Colonic mucosa (tissue), 4 donors: Measurements from ENCODE around the gene USHBP1. TPM values are rescaled to one million over a fixed set of nuclear protein-coding genes. Genes with fewer than 3 reads are reported as not detected.
"Not testable (repeated sequence)": the region's sequence is repeated elsewhere in the genome, so short reads cannot be mapped to it uniquely, and the experiment has no call there.

Experiments used
- DNase-seq: peaks from one replicate; pipeline ENCODE4 v3.0.0-alpha.2; 2020
- H3K27ac ChIP-seq: fragments of 200-600 bp; one replicate; pipeline ENCODE4 v1.8.0; 2021
- H3K27me3 ChIP-seq: fragments of 200-600 bp; one replicate; pipeline ENCODE4 v1.8.0; 2021
- H3K36me3 ChIP-seq: fragments of 200-600 bp; one replicate; pipeline ENCODE4 v1.8.0; 2021
- H3K4me1 ChIP-seq: fragments of 200-600 bp; one replicate; pipeline ENCODE4 v1.8.0; 2021; ENCODE audit warnings: mild to moderate bottlenecking
- H3K4me3 ChIP-seq: fragments of 200-600 bp; one replicate; pipeline ENCODE4 v1.8.0; 2021
- H3K9ac ChIP-seq, 2 donors: one replicate each; pipeline ENCODE4 v1.7.0; 2013; ENCODE audit warnings: control low read depth in 2 of 2, low read depth in 2 of 2, low read length in 2 of 2
- H3K9me3 ChIP-seq: fragments of 200-600 bp; one replicate; pipeline ENCODE4 v1.8.0; 2021
- intact Hi-C: fragments of 100-400 bp; cut with DNase I; formaldehyde crosslinking; loops from one replicate; pipeline ENCODE4 v1.14.1; 2022
- total RNA-seq, 2 donors: library from RNA; stranded (reverse); fragmentation: NEBNext Ultra II Directional in 1 of 2; extraction: Animal tissue kit (Norgen Biotek cat#: 25700) in 1 of 2; gene quantifications; one replicate each; pipeline ENCODE4 v1.2.1, GENCODE V29; 2021
- TF ChIP-seq, protein P1 (sequence below): fragments of 200-600 bp; IDR thresholded peaks from one replicate; pipeline ENCODE4 v1.8.0; 2022; ENCODE audit warnings: antibody characterized with exemption, mild to moderate bottlenecking
- donor health status: healthy.
- donor health status: DM: no; HTN: no; CAD: no.
- donor health status: DM: no; HTN: no; CAD: no.

Gene USHBP1
- total RNA-seq, 2 donors from 2014 or later = 1.1 to 1.3 TPM

- Histone ChIP-seq H3K27me3 (no peaks in the 10 kb centered on the region), H3K36me3 (no peaks in the 10 kb centered on the region), H3K4me1 (no peaks in the 10 kb centered on the region), H3K27ac (no peak overlapping the region), H3K9me3 (no peaks in the 10 kb centered on the region), H3K9ac (no peak overlapping the region), H3K4me3 (no peak overlapping the region)
- TF ChIP-seq, protein P1, sequence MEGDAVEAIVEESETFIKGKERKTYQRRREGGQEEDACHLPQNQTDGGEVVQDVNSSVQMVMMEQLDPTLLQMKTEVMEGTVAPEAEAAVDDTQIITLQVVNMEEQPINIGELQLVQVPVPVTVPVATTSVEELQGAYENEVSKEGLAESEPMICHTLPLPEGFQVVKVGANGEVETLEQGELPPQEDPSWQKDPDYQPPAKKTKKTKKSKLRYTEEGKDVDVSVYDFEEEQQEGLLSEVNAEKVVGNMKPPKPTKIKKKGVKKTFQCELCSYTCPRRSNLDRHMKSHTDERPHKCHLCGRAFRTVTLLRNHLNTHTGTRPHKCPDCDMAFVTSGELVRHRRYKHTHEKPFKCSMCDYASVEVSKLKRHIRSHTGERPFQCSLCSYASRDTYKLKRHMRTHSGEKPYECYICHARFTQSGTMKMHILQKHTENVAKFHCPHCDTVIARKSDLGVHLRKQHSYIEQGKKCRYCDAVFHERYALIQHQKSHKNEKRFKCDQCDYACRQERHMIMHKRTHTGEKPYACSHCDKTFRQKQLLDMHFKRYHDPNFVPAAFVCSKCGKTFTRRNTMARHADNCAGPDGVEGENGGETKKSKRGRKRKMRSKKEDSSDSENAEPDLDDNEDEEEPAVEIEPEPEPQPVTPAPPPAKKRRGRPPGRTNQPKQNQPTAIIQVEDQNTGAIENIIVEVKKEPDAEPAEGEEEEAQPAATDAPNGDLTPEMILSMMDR = no peak
- intact Hi-C loops = no loop called here
- no peak for DNase-seq
Measured at GRCh38 chr19:17275441-17276175, 11.1 kb upstream of the USHBP1 start.

- H3K27ac ChIP-seq, H3K9ac ChIP-seq, H3K9me3 ChIP-seq, intact Hi-C loops, H3K36me3 ChIP-seq, H3K4me1 ChIP-seq, DNase-seq, H3K4me3 ChIP-seq, H3K27me3 ChIP-seq: not testable (repeated sequence)
Measured at GRCh38 chr19:17274892-17275291, 10.3 kb upstream of the USHBP1 start.

DNA sequence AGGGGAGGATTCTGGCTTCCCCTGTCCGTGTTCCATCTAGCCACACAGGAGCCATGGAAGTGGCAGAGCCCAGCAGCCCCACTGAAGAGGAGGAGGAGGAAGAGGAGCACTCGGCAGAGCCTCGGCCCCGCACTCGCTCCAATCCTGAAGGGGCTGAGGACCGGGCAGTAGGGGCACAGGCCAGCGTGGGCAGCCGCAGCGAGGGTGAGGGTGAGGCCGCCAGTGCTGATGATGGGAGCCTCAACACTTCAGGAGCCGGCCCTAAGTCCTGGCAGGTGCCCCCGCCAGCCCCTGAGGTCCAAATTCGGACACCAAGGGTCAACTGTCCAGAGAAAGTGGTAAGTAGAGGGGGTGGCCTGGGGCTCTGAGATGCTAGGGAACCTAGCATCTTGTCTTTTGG lies 4.2 kb upstream of the USHBP1 start:
- no peak overlapping the region for H3K4me3 ChIP-seq
- H3K9ac ChIP-seq = no peak overlapping the region
- DNase-seq = no peak
- H3K27ac ChIP-seq = no peak overlapping the region
- H3K27me3 ChIP-seq = no peaks in the 10 kb centered on the region
- H3K36me3 ChIP-seq = no peaks in the 10 kb centered on the region
- intact Hi-C loops = no loop called here
- H3K4me1 ChIP-seq = no peaks in the 10 kb centered on the region
- TF ChIP-seq, protein P1 = no peak
- H3K9me3 ChIP-seq = no peaks in the 10 kb centered on the region

DNA sequence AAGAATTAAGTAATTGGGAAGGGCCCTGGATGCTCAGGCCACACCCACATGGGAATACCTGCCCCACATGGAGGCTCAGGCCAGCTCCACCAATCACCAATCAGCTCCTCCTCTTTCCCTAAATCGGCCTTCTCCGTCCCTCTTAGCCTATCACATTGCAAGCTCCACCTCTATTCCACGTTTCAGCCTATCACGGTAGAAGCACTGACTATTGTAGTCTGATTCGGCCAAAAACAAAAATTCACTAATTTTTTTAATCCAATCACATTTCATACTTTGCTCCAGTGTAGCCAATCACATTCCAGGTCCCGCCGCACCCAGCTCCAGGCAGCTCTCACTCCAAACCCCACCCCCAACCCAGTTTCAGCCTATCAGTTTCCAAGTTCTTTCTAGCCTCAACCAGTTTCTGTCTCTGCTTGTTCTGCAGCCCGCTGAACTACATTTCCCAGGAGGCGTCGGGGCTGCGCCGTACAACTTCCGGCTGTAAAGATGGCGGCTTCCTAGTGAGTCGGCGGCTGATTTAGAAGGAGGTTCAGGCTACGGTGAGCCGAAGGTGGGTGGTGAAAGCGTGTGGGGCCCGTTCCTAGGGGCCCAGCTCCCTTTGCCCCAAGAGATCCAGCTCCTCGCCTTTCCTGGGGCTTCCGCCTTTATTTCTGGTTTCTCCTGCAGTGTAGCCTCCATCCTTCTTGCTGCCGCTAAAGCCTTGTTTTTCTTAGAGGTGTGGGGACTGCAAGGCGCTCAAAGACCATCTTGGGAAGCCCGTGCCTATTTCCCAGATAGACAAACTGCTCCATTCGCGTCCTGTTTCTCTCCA lies 2.6 kb upstream of the USHBP1 start, which contains the start of gene BABAM1:
Gene BABAM1 (plus strand): TSS at position 469 of the 814 bp plus-strand sequence. CDS start 1,364 bp downstream, outside the sequence.
- TF ChIP-seq, protein P1 = no peak
- intact Hi-C loops = no loop called here
- no peaks in the 10 kb centered on the region for H3K4me1 ChIP-seq
- peak; percentile 98 for DNase-seq
- H3K27ac ChIP-seq = peak within 1 kb of the TSS; percentile 57
- peak within 1 kb of the TSS; percentile 68 to 87 for H3K9ac ChIP-seq
- H3K9me3 ChIP-seq = no peaks in the 10 kb centered on the region
- H3K27me3 ChIP-seq = no peaks in the 10 kb centered on the region
- H3K36me3 ChIP-seq = no peaks in the 10 kb centered on the region
- H3K4me3 ChIP-seq = peak within 1 kb of the TSS; percentile 67

GRCh38 chr19:17266589-17266974 lies 2.0 kb upstream of the USHBP1 start:
- H3K36me3 ChIP-seq = no peaks in the 10 kb centered on the region
- intact Hi-C loops = no loop called here
- TF ChIP-seq, protein P1 = no peak
- H3K9ac ChIP-seq = no peak overlapping the region
- H3K27ac ChIP-seq = peak overlapping the region; percentile 3
- no peaks in the 10 kb centered on the region for H3K4me1 ChIP-seq
- no peak for DNase-seq
- H3K27me3 ChIP-seq = no peaks in the 10 kb centered on the region
- no peaks in the 10 kb centered on the region for H3K9me3 ChIP-seq
- H3K4me3 ChIP-seq = no peak overlapping the region

GRCh38 chr19:17266026-17266425 lies 1.5 kb upstream of the USHBP1 start:
- Histone ChIP-seq H3K9me3 (no peaks in the 10 kb centered on the region), H3K4me3 (no peak overlapping the region), H3K9ac (no peak overlapping the region), H3K27ac (no peak overlapping the region), H3K4me1 (peaks cover 1% of the 10 kb centered on the region), H3K27me3 (no peaks in the 10 kb centered on the region), H3K36me3 (no peaks in the 10 kb centered on the region)
- intact Hi-C loops = no loop called here
- TF ChIP-seq, protein P1 = no peak
- DNase-seq = no peak
